Caco-2 (cell line): ENCODE measurements around the gene ADGRB3. TPM values are rescaled to one million over a fixed set of nuclear protein-coding genes. Genes with fewer than 3 reads are reported as not detected.

Experiments
- BruUV-seq: library from RNA; stranded (reverse); fragments of 400-500 nt; replicated peaks from 2 replicates; lab custom pipeline; 2021; lab: Mats Ljungman, UMichigan
- CTCF ChIA-PET: fragments of 300-600 bp; sonication (Branson Sonifier 250); formaldehyde crosslinking; loops from one replicate; lab custom pipeline; 2022; ENCODE audit warnings: antibody characterized with exemption; lab: Charles Lee
- POLR2A ChIA-PET: fragments of 300-600 bp; sonication (Branson Sonifier 250); formaldehyde crosslinking; loops from one replicate; lab custom pipeline; 2022; ENCODE audit warnings: antibody characterized with exemption; lab: Charles Lee
- DNase-seq, 2 experiments: peaks; one replicate each; pipeline versions ENCODE4 v3.0.0 to v3.0.0-alpha.2; 2020 to 2022
- H3K27me3 ChIP-seq: replicated peaks from 2 replicates; pipeline ENCODE4 v1.6.0; 2011; ENCODE audit warnings: low read length; ENCODE audit not compliant: control insufficient read depth, insufficient read depth
- H3K36me3 ChIP-seq: 2 replicates; pipeline ENCODE4 v1.5.1; 2011; ENCODE audit warnings: low read length; ENCODE audit not compliant: control insufficient read depth, insufficient read depth
- H3K4me1 ChIP-seq: fragments of 250-450 bp; sonication (Bioruptor Pico); 2 replicates; pipeline ENCODE4 v1.5.1; 2020; ENCODE audit warnings: mild to moderate bottlenecking
- H3K4me3 ChIP-seq: 2 replicates; pipeline ENCODE4 v1.5.1; 2011; ENCODE audit warnings: low read depth, mild to moderate bottlenecking, control low read depth, low read length
- H3K9me3 ChIP-seq: fragments of 250-450 bp; sonication (Bioruptor Pico); 2 replicates; pipeline ENCODE4 v1.5.1; 2020; ENCODE audit warnings: mild to moderate bottlenecking, moderate library complexity
- H3K27ac Mint-ChIP-seq: one replicate; pipeline ENCODE4 v1.8.0; 2022; ENCODE audit warnings: mixed read lengths; ENCODE audit not compliant: unreplicated experiment
- H3K27me3 Mint-ChIP-seq: one replicate; pipeline ENCODE4 v1.8.0; 2022; ENCODE audit warnings: mixed read lengths; ENCODE audit not compliant: insufficient read depth, unreplicated experiment
- H3K36me3 Mint-ChIP-seq: one replicate; pipeline ENCODE4 v1.8.0; 2022; ENCODE audit warnings: mild to moderate bottlenecking, mixed read lengths; ENCODE audit not compliant: insufficient read depth, unreplicated experiment
- H3K4me1 Mint-ChIP-seq: one replicate; pipeline ENCODE4 v1.8.0; 2022; ENCODE audit warnings: low read depth, mixed read lengths; ENCODE audit not compliant: unreplicated experiment
- H3K4me3 Mint-ChIP-seq: one replicate; pipeline ENCODE4 v1.8.0; 2022; ENCODE audit warnings: mild to moderate bottlenecking, moderate library complexity, mixed read lengths; ENCODE audit not compliant: unreplicated experiment
- H3K9me3 Mint-ChIP-seq: one replicate; pipeline ENCODE4 v1.8.0; 2022; ENCODE audit warnings: mixed read lengths; ENCODE audit not compliant: unreplicated experiment
- intact Hi-C: fragments of 100-400 bp; cut with micrococcal nuclease; formaldehyde crosslinking; loops from one replicate; pipeline ENCODE4 v1.10.0; 2022; ENCODE audit not compliant: unreplicated experiment
- total RNA-seq: library from RNA; stranded (reverse); gene quantifications from 2 replicates; pipeline ENCODE4 v1.2.3, GENCODE V29; 2022
- TF ChIP-seq, protein P1 (sequence below), 2 experiments: fragments of 200-600 bp in 1 of 2; IDR thresholded peaks; 1 replicate in 1 of 2; 2 replicates in 1 of 2; pipeline versions ENCODE4 v1.5.1 to v1.8.0; 2011 to 2022; ENCODE audit warnings: antibody characterized with exemption in 1 of 2, control low read depth in 1 of 2, inconsistent platforms in 1 of 2, low read depth in 1 of 2, low read length in 1 of 2, mild to moderate bottlenecking in 1 of 2, moderate library complexity in 1 of 2; ENCODE audit not compliant: insufficient read depth in 1 of 2, severe bottlenecking in 1 of 2, unreplicated experiment in 1 of 2

The ADGRB3 gene
- total RNA-seq, 1 experiment from 2014 or later = 0.18 TPM

DNA sequence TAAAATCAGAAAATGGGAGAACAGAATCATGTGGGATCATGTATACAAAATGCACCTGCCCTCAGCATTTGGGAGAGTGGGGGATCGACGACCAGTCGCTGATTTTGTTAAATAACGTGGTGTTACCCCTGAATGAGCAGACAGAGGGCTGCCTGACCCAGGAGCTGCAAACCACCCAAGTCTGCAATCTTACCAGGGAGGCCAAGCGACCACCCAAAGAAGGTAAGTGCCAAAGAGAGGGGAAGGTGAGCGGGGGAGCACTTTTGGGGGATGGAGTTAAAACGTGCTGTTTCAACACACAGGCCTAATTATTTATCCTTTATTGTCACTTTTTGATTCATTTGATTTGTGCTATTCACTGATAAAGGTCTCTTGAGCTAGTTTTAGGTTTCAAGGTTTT lies 4.1 kb downstream of the ADGRB3 start:
- Mint-ChIP-seq H3K9me3 (no peaks in the 10 kb centered on the region), H3K4me1 (peaks cover 9% of the 10 kb centered on the region), H3K27me3 (peaks cover 22% of the 10 kb centered on the region), H3K36me3 (no peaks in the 10 kb centered on the region), H3K27ac (no peak overlapping the region), H3K4me3 (no peak overlapping the region)
- DNase-seq = no peak
- TF ChIP-seq, protein P1, sequence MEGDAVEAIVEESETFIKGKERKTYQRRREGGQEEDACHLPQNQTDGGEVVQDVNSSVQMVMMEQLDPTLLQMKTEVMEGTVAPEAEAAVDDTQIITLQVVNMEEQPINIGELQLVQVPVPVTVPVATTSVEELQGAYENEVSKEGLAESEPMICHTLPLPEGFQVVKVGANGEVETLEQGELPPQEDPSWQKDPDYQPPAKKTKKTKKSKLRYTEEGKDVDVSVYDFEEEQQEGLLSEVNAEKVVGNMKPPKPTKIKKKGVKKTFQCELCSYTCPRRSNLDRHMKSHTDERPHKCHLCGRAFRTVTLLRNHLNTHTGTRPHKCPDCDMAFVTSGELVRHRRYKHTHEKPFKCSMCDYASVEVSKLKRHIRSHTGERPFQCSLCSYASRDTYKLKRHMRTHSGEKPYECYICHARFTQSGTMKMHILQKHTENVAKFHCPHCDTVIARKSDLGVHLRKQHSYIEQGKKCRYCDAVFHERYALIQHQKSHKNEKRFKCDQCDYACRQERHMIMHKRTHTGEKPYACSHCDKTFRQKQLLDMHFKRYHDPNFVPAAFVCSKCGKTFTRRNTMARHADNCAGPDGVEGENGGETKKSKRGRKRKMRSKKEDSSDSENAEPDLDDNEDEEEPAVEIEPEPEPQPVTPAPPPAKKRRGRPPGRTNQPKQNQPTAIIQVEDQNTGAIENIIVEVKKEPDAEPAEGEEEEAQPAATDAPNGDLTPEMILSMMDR (IDR thresholded peaks at IDR 0.05; ENCODE audit: insufficient read depth in 1 of 2, low read depth in 1 of 2, low read length in 1 of 2, severe bottlenecking in 1 of 2, unreplicated experiment in 1 of 2) = no peak
- H3K9me3 ChIP-seq = no peaks in the 10 kb centered on the region
- intact Hi-C loops = loop anchor here (5.0 to 10.0 kb wide), 2 partner anchors 67 to 236 kb away; no protein-coding TSS in a partner anchor
- POLR2A ChIA-PET = no interaction called here
- H3K4me1 ChIP-seq = no peaks in the 10 kb centered on the region; the same call in 1 of the 2 replicates
- no TSS peak for BruUV-seq
- H3K36me3 ChIP-seq = no peaks in the 10 kb centered on the region
- no peaks in the 10 kb centered on the region for H3K27me3 ChIP-seq
- H3K4me3 ChIP-seq = no peak overlapping the region
- CTCF ChIA-PET = no interaction called here

DNA sequence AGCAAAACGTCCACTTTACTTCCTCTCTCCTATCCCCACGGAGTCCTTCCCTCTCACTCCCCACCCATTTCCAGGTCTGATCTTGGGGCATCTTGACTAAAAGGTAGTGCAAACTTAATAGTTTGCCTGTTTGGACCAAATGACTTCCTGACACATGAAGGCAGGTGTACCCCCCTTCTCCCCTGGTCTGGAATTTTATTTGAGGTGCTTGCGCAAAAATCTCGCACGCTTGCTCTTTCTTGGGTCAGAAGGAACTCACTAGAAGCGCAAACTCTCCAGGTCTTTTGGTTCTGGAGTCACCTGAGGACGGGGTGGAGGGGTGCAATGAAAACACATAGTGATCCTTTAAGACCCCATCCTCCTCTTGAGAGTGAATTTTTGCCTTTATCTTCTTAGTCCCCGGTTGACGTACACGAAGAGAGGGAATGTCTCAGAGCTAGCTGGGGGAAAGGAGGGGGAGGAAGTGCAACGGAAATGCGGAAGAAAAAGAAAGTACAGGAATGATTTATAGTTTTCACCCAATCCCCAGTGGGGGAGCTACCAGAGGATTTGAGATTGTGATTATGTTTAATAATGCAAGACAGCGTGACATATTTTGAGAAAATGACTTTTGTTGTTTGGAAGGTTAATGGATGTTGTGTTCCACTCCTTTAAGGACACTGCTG lies 4.9 kb downstream of the ADGRB3 start:
- TF ChIP-seq, protein P1 (IDR thresholded peaks at IDR 0.05; ENCODE audit: insufficient read depth in 1 of 2, low read depth in 1 of 2, low read length in 1 of 2, severe bottlenecking in 1 of 2, unreplicated experiment in 1 of 2) = no peak
- peaks cover 17% of the 10 kb centered on the region for H3K27me3 Mint-ChIP-seq
- Histone ChIP-seq H3K4me3 (no peak overlapping the region), H3K9me3 (no peaks in the 10 kb centered on the region), H3K4me1 (no peaks in the 10 kb centered on the region), H3K36me3 (no peaks in the 10 kb centered on the region), H3K27me3 (no peaks in the 10 kb centered on the region)
- POLR2A ChIA-PET = no interaction called here
- no TSS peak for BruUV-seq
- peak overlapping the region; percentile 28 for H3K4me3 Mint-ChIP-seq
- CTCF ChIA-PET = no interaction called here
- no peak overlapping the region for H3K27ac Mint-ChIP-seq
- H3K9me3 Mint-ChIP-seq = no peaks in the 10 kb centered on the region
- H3K36me3 Mint-ChIP-seq = no peaks in the 10 kb centered on the region
- peaks cover 9% of the 10 kb centered on the region for H3K4me1 Mint-ChIP-seq
- no peak for DNase-seq
- intact Hi-C loops = loop anchor here (5.0 to 10.0 kb wide), 2 partner anchors 68 to 235 kb away; no protein-coding TSS in a partner anchor

DNA sequence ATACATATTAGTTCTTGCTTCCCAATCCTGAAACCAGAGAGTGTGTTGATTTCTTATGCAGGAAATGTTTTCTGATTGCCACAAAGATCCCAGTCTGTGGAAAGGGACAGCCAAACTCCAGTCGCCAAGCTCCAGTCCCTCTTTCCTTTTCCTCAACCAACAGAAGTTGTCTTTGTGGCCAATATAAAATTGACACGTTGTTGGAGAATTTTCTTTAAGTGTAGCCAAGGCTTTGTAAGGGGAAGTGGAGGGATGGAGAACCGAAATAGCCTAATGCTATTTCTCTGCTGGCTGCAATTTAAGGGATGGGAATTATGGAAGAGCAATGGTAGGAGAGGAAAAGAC lies 5.4 kb downstream of the ADGRB3 start:
- TF ChIP-seq, protein P1 (IDR thresholded peaks at IDR 0.05; ENCODE audit: insufficient read depth in 1 of 2, low read depth in 1 of 2, low read length in 1 of 2, severe bottlenecking in 1 of 2, unreplicated experiment in 1 of 2) = no peak
- POLR2A ChIA-PET = no interaction called here
- Histone ChIP-seq H3K4me3 (no peak overlapping the region), H3K9me3 (no peaks in the 10 kb centered on the region), H3K36me3 (no peaks in the 10 kb centered on the region), H3K4me1 (no peaks in the 10 kb centered on the region), H3K27me3 (no peaks in the 10 kb centered on the region)
- CTCF ChIA-PET = no interaction called here
- no peak overlapping the region for H3K4me3 Mint-ChIP-seq
- no peak for DNase-seq
- intact Hi-C loops = no loop called here
- BruUV-seq = no TSS peak
- H3K27me3 Mint-ChIP-seq = peaks cover 17% of the 10 kb centered on the region
- H3K4me1 Mint-ChIP-seq = peaks cover 9% of the 10 kb centered on the region
- H3K36me3 Mint-ChIP-seq = no peaks in the 10 kb centered on the region
- no peak overlapping the region for H3K27ac Mint-ChIP-seq
- no peaks in the 10 kb centered on the region for H3K9me3 Mint-ChIP-seq
